Uterus (tissue), 4 donors: ENCODE results near the gene DHRS3. TPM values are rescaled to one million over a fixed set of nuclear protein-coding genes. Genes with fewer than 3 reads are reported as not detected.

ENCODE experiments used
- DNase-seq, 2 donors: peaks; one replicate each; pipeline ENCODE4 v3.0.0-alpha.2; 2019 to 2020
- H3K27ac ChIP-seq, 2 donors: fragments of 200-600 bp; sonication (generic); 1 replicate in 1 of 2; 2 replicates in 1 of 2; pipeline ENCODE4 v1.5.1; 2016 to 2018
- H3K27me3 ChIP-seq, 2 donors: fragments of 200-600 bp; sonication (generic); one replicate each; pipeline ENCODE4 v1.5.1; 2018 to 2019; ENCODE audit warnings: control low read depth in 1 of 2
- H3K36me3 ChIP-seq, 2 donors: fragments of 200-600 bp; sonication (generic); one replicate each; pipeline ENCODE4 v1.5.1; 2019; ENCODE audit warnings: control low read depth in 1 of 2
- H3K4me1 ChIP-seq, 2 donors: fragments of 200-600 bp; sonication (generic); one replicate each; pipeline ENCODE4 v1.5.1; 2018 to 2019; ENCODE audit warnings: control low read depth in 1 of 2
- H3K4me3 ChIP-seq, 2 donors: fragments of 200-600 bp; sonication (generic); 1 replicate in 1 of 2; 2 replicates in 1 of 2; pipeline ENCODE4 v1.5.1; 2018 to 2019; ENCODE audit warnings: mild to moderate bottlenecking in 1 of 2
- H3K9me3 ChIP-seq, 2 donors: fragments of 200-600 bp; sonication (generic); one replicate each; pipeline ENCODE4 v1.5.1; 2019; ENCODE audit warnings: control low read depth in 1 of 2
- CTCF ChIP-seq, 4 experiments: fragments of 200-600 bp in 2 of 4; fragments of 450-650 bp in 2 of 4; sonication (generic) in 2 of 4; IDR thresholded peaks; one replicate each; pipeline ENCODE4 v1.5.1; 2016 to 2019; ENCODE audit warnings: antibody characterized with exemption in 4 of 4, mild to moderate bottlenecking in 2 of 4, moderate library complexity in 1 of 4
- POLR2A ChIP-seq, 2 donors: fragments of 450-650 bp; IDR thresholded peaks; one replicate each; pipeline ENCODE4 v1.6.1; 2016; ENCODE audit warnings: antibody characterized with exemption in 2 of 2, mild to moderate bottlenecking in 1 of 2, moderate library complexity in 1 of 2
- intact Hi-C: fragments of 100-400 bp; cut with DNase I; formaldehyde crosslinking; loops from one replicate; pipeline ENCODE4 v1.15.1; 2023; ENCODE audit warnings: low total_unique reads
- total RNA-seq, 4 donors: library from RNA; depleted of rRNA in 3 of 4; stranded (reverse); fragments of >200 nt in 3 of 4; gene quantifications; one replicate each; pipeline versions ENCODE4 v1.1.0 to v1.2.4, GENCODE V29; 2014 to 2023
- donor health status: DM: yes; HTN: yes; CAD: no.

Gene DHRS3
- total RNA-seq, 4 donors from 2014 or later, result 12.6 to 82.0 (median 51.5) TPM

GRCh38 chr1:12602659-12603024 is 15.4 kb downstream of the DHRS3 start:
- Histone ChIP-seq H3K9me3 (no peaks in the 10 kb centered on the region), H3K27me3 (no peaks in the 10 kb centered on the region), H3K27ac (peak overlapping the region; percentile 40 to 92), H3K36me3 (no peaks in the 10 kb centered on the region), H3K4me1 (peaks cover 0 to 14% of the 10 kb centered on the region in 2 donors), H3K4me3 (no peak overlapping the region)
- TF ChIP-seq POLR2A (IDR thresholded peaks at IDR 0.05) (no peak), CTCF (IDR thresholded peaks at IDR 0.05) (no peak)
- DNase-seq, result peak in 1 of 2 donors; percentile 47
- intact Hi-C loops, result no loop called here

GRCh38 chr1:12601700-12602658 is 16.0 kb downstream of the DHRS3 start:
- H3K4me3 ChIP-seq, result no peak overlapping the region
- intact Hi-C loops, result no loop called here
- no peaks in the 10 kb centered on the region for H3K36me3 ChIP-seq
- peak in 1 of 2 donors; percentile 58 for DNase-seq
- no peaks in the 10 kb centered on the region for H3K9me3 ChIP-seq
- H3K27me3 ChIP-seq, result no peaks in the 10 kb centered on the region
- TF ChIP-seq CTCF (IDR thresholded peaks at IDR 0.05) (no peak), POLR2A (IDR thresholded peaks at IDR 0.05) (no peak)
- peaks cover 0 to 14% of the 10 kb centered on the region in 2 donors for H3K4me1 ChIP-seq
- H3K27ac ChIP-seq, result peak overlapping the region; percentile 40 to 92

GRCh38 chr1:12600880-12601633 is 17.0 kb downstream of the DHRS3 start:
- DNase-seq, result peak in 1 of 2 donors; percentile 51
- H3K4me1 ChIP-seq, result peaks cover 0 to 18% of the 10 kb centered on the region in 2 donors
- intact Hi-C loops, result no loop called here

GRCh38 chr1:12600335-12600734 is 17.7 kb downstream of the DHRS3 start:
- intact Hi-C loops, result no loop called here
- Histone ChIP-seq H3K9me3 (no peaks in the 10 kb centered on the region), H3K4me3 (no peak overlapping the region), H3K27ac (peak overlapping the region; percentile 57 to 92), H3K27me3 (no peaks in the 10 kb centered on the region), H3K36me3 (no peaks in the 10 kb centered on the region), H3K4me1 (peaks cover 0 to 25% of the 10 kb centered on the region in 2 donors)
- DNase-seq, result peak; percentile 63 to 76
- TF ChIP-seq CTCF (IDR thresholded peaks at IDR 0.05) (no peak), POLR2A (IDR thresholded peaks at IDR 0.05) (no peak)

More at GRCh38 chr1:12600880-12601633, 17.0 kb downstream of the DHRS3 start:
- Histone ChIP-seq H3K4me3 (no peak overlapping the region), H3K27me3 (no peaks in the 10 kb centered on the region), H3K36me3 (no peaks in the 10 kb centered on the region), H3K9me3 (no peaks in the 10 kb centered on the region), H3K27ac (peak overlapping the region; percentile 0 to 92)
- TF ChIP-seq POLR2A (IDR thresholded peaks at IDR 0.05), result no peak
- TF ChIP-seq CTCF (IDR thresholded peaks at IDR 0.05), result peak in 2 of 4 experiments; percentile 13 to 33
